ENCODE results near the gene EIF3CL.
"Not testable (repeated sequence)": the region's sequence is repeated elsewhere in the genome, so short reads cannot be mapped to it uniquely, and the experiment has no call there.

The EIF3CL gene

GRCh38 chr16:28403220-28404072 is at the start of gene EIF3CL:
Gene EIF3CL (minus strand): TSS chr16:28403841. CDS start chr16:28403618, 223 bp downstream.
- not testable (repeated sequence) for FAIRE-seq

- not testable (repeated sequence) for FAIRE-seq
Measured at GRCh38 chr16:28447081-28447480, 43.4 kb upstream of the EIF3CL start.

GRCh38 chr16:28446388-28446787 is 42.7 kb upstream of the EIF3CL start:
- not testable (repeated sequence) for FAIRE-seq

GRCh38 chr16:28443943-28444342 is 40.3 kb upstream of the EIF3CL start:
- FAIRE-seq, result not testable (repeated sequence)

GRCh38 chr16:28438899-28439298 is 35.3 kb upstream of the EIF3CL start:
- FAIRE-seq, result not testable (repeated sequence)

- not testable (repeated sequence) for FAIRE-seq
Measured at GRCh38 chr16:28435340-28435739, 31.7 kb upstream of the EIF3CL start.

GRCh38 chr16:28426060-28426680 is 22.5 kb upstream of the EIF3CL start:
- FAIRE-seq, result not testable (repeated sequence)

GRCh38 chr16:28421071-28421750 is 17.6 kb upstream of the EIF3CL start:
- not testable (repeated sequence) for FAIRE-seq

GRCh38 chr16:28417033-28417432 is 13.4 kb upstream of the EIF3CL start:
- not testable (repeated sequence) for FAIRE-seq

- FAIRE-seq, result not testable (repeated sequence)
Measured at GRCh38 chr16:28414530-28414929, 10.9 kb upstream of the EIF3CL start.

- FAIRE-seq, result not testable (repeated sequence)
Measured at GRCh38 chr16:28413585-28413984, 9.9 kb upstream of the EIF3CL start.

GRCh38 chr16:28392054-28392453 is 11.6 kb downstream of the EIF3CL start:
- not testable (repeated sequence) for FAIRE-seq

- FAIRE-seq, result not testable (repeated sequence)
Measured at GRCh38 chr16:28382177-28382867, 21.3 kb downstream of the EIF3CL start.

GRCh38 chr16:28377822-28378221 is 25.8 kb downstream of the EIF3CL start:
- FAIRE-seq, result not testable (repeated sequence)

- not testable (repeated sequence) for FAIRE-seq
Measured at GRCh38 chr16:28377108-28377625, 26.5 kb downstream of the EIF3CL start.

GRCh38 chr16:28375115-28375514 is 28.5 kb downstream of the EIF3CL start:
- not testable (repeated sequence) for FAIRE-seq

- not testable (repeated sequence) for FAIRE-seq
Measured at GRCh38 chr16:28374281-28374680, 29.4 kb downstream of the EIF3CL start.

GRCh38 chr16:28367926-28368325 is 35.7 kb downstream of the EIF3CL start:
- FAIRE-seq, result not testable (repeated sequence)

- FAIRE-seq, result not testable (repeated sequence)
Measured at GRCh38 chr16:28364268-28365173, 39.1 kb downstream of the EIF3CL start.

GRCh38 chr16:28363408-28363807 is 40.2 kb downstream of the EIF3CL start, which contains the start of gene NPIPB6:
Gene NPIPB6 (minus strand): TSS chr16:28363508. CDS start chr16:28362822, 686 bp downstream.
- not testable (repeated sequence) for FAIRE-seq

GRCh38 chr16:28362600-28362999 is 41.0 kb downstream of the EIF3CL start:
- not testable (repeated sequence) for FAIRE-seq

Data from islet of Langerhans (tissue), 1 donor.